Smooth muscle cell (in vitro differentiated cells): ENCODE data around the gene KIAA0513. TPM values are rescaled to one million over a fixed set of nuclear protein-coding genes. Genes with fewer than 3 reads are reported as not detected.

Source experiments
- DNase-seq: peaks from one replicate; lab custom pipeline; 2025; ENCODE audit not compliant: unreplicated experiment; lab: John Stamatoyannopoulos, UW
- H2AFZ ChIP-seq: fragments of 200-600 bp; sonication (generic); 2 replicates; pipeline ENCODE4 v1.6.0; 2016; ENCODE audit warnings: antibody characterized with exemption, low read depth, mild to moderate bottlenecking
- H3F3A ChIP-seq: fragments of 200-600 bp; sonication (generic); 2 replicates; pipeline ENCODE4 v1.6.0; 2017; ENCODE audit warnings: antibody characterized with exemption, low read depth
- H3K27ac ChIP-seq: fragments of 200-600 bp; sonication (generic); 2 replicates; pipeline ENCODE4 v1.5.1; 2016; ENCODE audit warnings: low read depth, mild to moderate bottlenecking
- H3K27me3 ChIP-seq: fragments of 200-600 bp; sonication (generic); 2 replicates; pipeline ENCODE4 v1.6.1; 2016; ENCODE audit warnings: low read depth, mild to moderate bottlenecking
- H3K36me3 ChIP-seq: fragments of 200-600 bp; sonication (generic); 2 replicates; pipeline ENCODE4 v1.5.1; 2016; ENCODE audit warnings: low read depth
- H3K4me1 ChIP-seq: fragments of 200-600 bp; sonication (generic); 2 replicates; pipeline ENCODE4 v1.5.1; 2016; ENCODE audit warnings: low read depth
- H3K4me2 ChIP-seq: fragments of 200-600 bp; sonication (generic); 2 replicates; pipeline ENCODE4 v1.6.0; 2016; ENCODE audit warnings: mild to moderate bottlenecking
- H3K4me3 ChIP-seq: fragments of 200-600 bp; sonication (generic); 2 replicates; pipeline ENCODE4 v1.5.1; 2016; ENCODE audit warnings: mild to moderate bottlenecking
- H3K79me2 ChIP-seq: fragments of 200-600 bp; sonication (generic); 2 replicates; pipeline ENCODE4 v1.6.0; 2016; ENCODE audit warnings: low read depth, mild to moderate bottlenecking
- H3K9ac ChIP-seq: fragments of 200-600 bp; sonication (generic); 2 replicates; pipeline ENCODE4 v1.6.0; 2016; ENCODE audit warnings: low read depth
- H3K9me3 ChIP-seq: fragments of 200-600 bp; sonication (generic); replicated peaks from 2 replicates; pipeline ENCODE4 v1.5.1; 2016; ENCODE audit warnings: low read depth
- H4K20me1 ChIP-seq: fragments of 200-600 bp; sonication (generic); 2 replicates; pipeline ENCODE4 v1.6.0; 2016; ENCODE audit warnings: low read depth
- CTCF ChIP-seq: fragments of 200-600 bp; sonication (generic); IDR thresholded peaks from 2 replicates; pipeline ENCODE4 v1.5.1; 2017; ENCODE audit warnings: borderline replicate concordance, mild to moderate bottlenecking, antibody characterized with exemption; ENCODE audit not compliant: insufficient read depth, poor library complexity, severe bottlenecking
- WGBS: methylation state at CpG from one replicate; pipeline ENCODE4 v1.1.7; 2016; ENCODE audit warnings: low lambda C conversion rate; 5-methylcytosine and 5-hydroxymethylcytosine counted together
- polyA plus RNA-seq: library from polyadenylated mRNA; unstranded; fragments of >200 nt; fragmentation: Nextera tagmentation; extraction: Ambion mirVana; gene quantifications from 2 replicates; pipeline ENCODE4 v1.2.1, GENCODE V29; 2016
- total RNA-seq: library from RNA; depleted of rRNA; stranded (reverse); fragments of >200 nt; gene quantifications from 2 replicates; pipeline ENCODE4 v1.2.3, GENCODE V29; 2014

The KIAA0513 gene
- total and polyA plus RNA-seq, 2 experiments from 2014 or later = 3.2 to 3.3 TPM

DNA sequence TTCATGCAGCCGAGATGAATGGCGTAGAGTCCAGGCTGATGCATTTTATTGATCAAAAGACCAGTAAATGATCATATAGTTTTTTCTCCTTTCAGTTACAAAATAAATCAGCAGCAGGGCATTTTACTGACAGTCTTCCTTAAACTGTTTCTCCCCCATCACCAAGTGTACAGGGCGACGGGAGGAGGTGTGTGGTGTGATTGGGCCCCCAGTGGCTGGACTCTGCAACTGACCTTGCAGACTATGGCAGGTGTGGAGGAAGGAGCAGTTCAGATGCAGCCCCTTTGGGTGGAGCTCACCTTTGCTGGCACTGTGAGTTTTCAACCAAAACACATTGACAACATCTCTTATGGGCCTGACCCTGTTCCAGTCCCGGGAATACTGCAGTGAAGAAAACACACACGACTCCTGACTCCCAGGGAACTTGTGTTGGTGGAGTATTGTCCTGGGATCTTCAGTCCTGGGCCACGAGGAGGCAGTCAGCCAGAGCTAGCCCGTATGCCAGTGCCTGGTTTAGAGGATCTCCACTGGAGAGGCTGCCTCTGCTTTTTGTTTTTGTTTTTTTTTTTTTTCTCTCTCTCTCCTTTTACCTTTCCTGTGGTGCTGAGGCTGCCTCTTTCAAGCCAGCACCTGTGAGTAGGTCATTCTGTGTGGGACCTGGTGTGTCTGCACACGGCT lies 29.8 kb downstream of the KIAA0513 start:
- no peaks in the 10 kb centered on the region for H3K79me2 ChIP-seq
- H3K9me3 ChIP-seq = no peaks in the 10 kb centered on the region
- no peak overlapping the region for H3K9ac ChIP-seq
- no peak for DNase-seq
- no peak overlapping the region for H3K27ac ChIP-seq
- no peaks in the 10 kb centered on the region for H3F3A ChIP-seq
- no peaks in the 10 kb centered on the region for H3K36me3 ChIP-seq
- WGBS = 88% methylated on average over 9 of the region's 9 CpGs
- no peak overlapping the region for H3K4me2 ChIP-seq
- H2AFZ ChIP-seq = no peak overlapping the region
- peak; percentile 6 for TF ChIP-seq CTCF
- H4K20me1 ChIP-seq = peaks cover 65% of the 10 kb centered on the region
- H3K4me1 ChIP-seq = peaks cover 7% of the 10 kb centered on the region
- no peak overlapping the region for H3K4me3 ChIP-seq
- H3K27me3 ChIP-seq = no peaks in the 10 kb centered on the region

- DNase-seq = no peak
These were observed 30.4 kb downstream of the KIAA0513 start for GRCh38 chr16:85057948-85058347.

DNA sequence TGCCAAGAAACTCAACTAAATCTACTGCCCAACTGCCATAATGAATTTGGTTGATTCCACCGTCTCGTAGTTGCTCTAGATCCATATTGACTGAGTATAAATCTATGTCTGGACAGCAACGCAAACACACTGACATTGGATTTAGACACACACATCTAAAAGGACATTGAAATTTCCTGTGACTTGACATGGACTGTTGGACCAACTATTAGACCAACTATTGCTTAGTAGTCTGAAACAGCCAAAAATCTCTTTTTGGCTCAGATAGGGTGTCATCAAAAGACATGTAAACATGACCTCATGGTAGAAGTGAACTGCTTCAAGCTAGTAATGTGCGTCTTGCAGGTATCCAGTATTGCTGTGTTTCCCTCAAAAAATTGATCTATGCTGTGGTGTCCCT lies 31.3 kb downstream of the KIAA0513 start:
- H3K27ac ChIP-seq = no peak overlapping the region
- peaks cover 7% of the 10 kb centered on the region for H3K4me1 ChIP-seq
- no peak for DNase-seq
- no peaks in the 10 kb centered on the region for H3K9me3 ChIP-seq
- H3K9ac ChIP-seq = no peak overlapping the region
- no peaks in the 10 kb centered on the region for H3K27me3 ChIP-seq
- TF ChIP-seq CTCF = no peak
- H3K4me2 ChIP-seq = no peak overlapping the region
- H2AFZ ChIP-seq = no peak overlapping the region
- no peaks in the 10 kb centered on the region for H3K79me2 ChIP-seq
- no peak overlapping the region for H3K4me3 ChIP-seq
- no peaks in the 10 kb centered on the region for H3K36me3 ChIP-seq
- 97% methylated on average over 4 of the region's 4 CpGs for WGBS
- no peaks in the 10 kb centered on the region for H3F3A ChIP-seq
- peaks cover 55% of the 10 kb centered on the region for H4K20me1 ChIP-seq

More at GRCh38 chr16:85057948-85058347, 30.4 kb downstream of the KIAA0513 start:
- no peaks in the 10 kb centered on the region for H3F3A ChIP-seq
- no peaks in the 10 kb centered on the region for H3K36me3 ChIP-seq
- H3K27ac ChIP-seq = no peak overlapping the region
- no peak overlapping the region for H3K9ac ChIP-seq
- H3K27me3 ChIP-seq = no peaks in the 10 kb centered on the region
- no peak overlapping the region for H3K4me2 ChIP-seq
- H2AFZ ChIP-seq = no peak overlapping the region
- no peak for TF ChIP-seq CTCF
- 95% methylated on average over 7 of the region's 7 CpGs for WGBS
- peaks cover 7% of the 10 kb centered on the region for H3K4me1 ChIP-seq
- H3K9me3 ChIP-seq = no peaks in the 10 kb centered on the region
- peaks cover 61% of the 10 kb centered on the region for H4K20me1 ChIP-seq
- no peaks in the 10 kb centered on the region for H3K79me2 ChIP-seq
- no peak overlapping the region for H3K4me3 ChIP-seq

DNA sequence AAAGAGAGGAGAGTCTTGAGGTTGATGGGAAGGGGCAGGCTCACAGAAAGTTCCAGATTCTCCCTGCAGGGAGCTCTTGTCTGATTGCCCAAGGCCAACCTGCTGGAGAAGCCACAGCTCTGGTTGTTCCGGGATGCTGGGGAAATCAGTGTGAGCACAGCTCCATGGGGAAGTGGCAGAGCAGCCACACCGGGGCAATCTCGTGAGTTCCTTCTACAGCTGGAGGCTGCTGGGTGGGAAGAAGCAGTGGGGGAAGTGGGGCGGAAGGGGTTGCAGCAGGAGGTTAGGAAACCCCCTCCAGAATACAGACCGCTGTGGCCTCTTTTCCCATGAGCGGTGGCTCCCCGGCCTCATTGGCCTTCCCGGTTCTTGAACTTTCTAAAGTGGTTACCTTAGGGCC lies 34.0 kb downstream of the KIAA0513 start:
- Histone ChIP-seq H3K36me3 (no peaks in the 10 kb centered on the region), H3K4me2 (no peak overlapping the region), H3F3A (no peaks in the 10 kb centered on the region), H2AFZ (no peak overlapping the region), H3K27ac (no peak overlapping the region), H3K79me2 (no peaks in the 10 kb centered on the region), H3K4me1 (no peaks in the 10 kb centered on the region), H3K9me3 (no peaks in the 10 kb centered on the region), H3K27me3 (no peaks in the 10 kb centered on the region), H3K9ac (no peak overlapping the region), H3K4me3 (no peak overlapping the region), H4K20me1 (peaks cover 41% of the 10 kb centered on the region)
- 92% methylated on average over 7 of the region's 8 CpGs for WGBS
- no peak for DNase-seq
- TF ChIP-seq CTCF = no peak
